Rectal smooth muscle tissue (tissue), 1 donor: ENCODE measurements around the gene HYAL4.
"Not testable (repeated sequence)": the region's sequence is repeated elsewhere in the genome, so short reads cannot be mapped to it uniquely, and the experiment has no call there.

Experiments used
- H3K27ac ChIP-seq: one replicate; pipeline ENCODE4 v1.7.0; 2013; ENCODE audit warnings: low read depth, low read length, inconsistent platforms
- H3K27me3 ChIP-seq: one replicate; pipeline ENCODE4 v1.7.0; 2013; ENCODE audit warnings: low read length; ENCODE audit not compliant: control insufficient read depth, insufficient read depth
- H3K36me3 ChIP-seq: one replicate; pipeline ENCODE4 v1.7.0; 2013; ENCODE audit warnings: low read length; ENCODE audit not compliant: control insufficient read depth, insufficient read depth
- H3K4me1 ChIP-seq: one replicate; pipeline ENCODE4 v1.7.0; 2013; ENCODE audit warnings: low read length; ENCODE audit not compliant: control insufficient read depth, insufficient read depth
- H3K4me3 ChIP-seq: one replicate; pipeline ENCODE4 v1.7.0; 2013; ENCODE audit warnings: low read length
- H3K9ac ChIP-seq: one replicate; pipeline ENCODE4 v1.7.0; 2013; ENCODE audit warnings: low read length

Gene HYAL4

GRCh38 chr7:123820864-123821263, 24.1 kb upstream of the HYAL4 start:
- H3K36me3 ChIP-seq, result no peaks in the 10 kb centered on the region
- no peak overlapping the region for H3K9ac ChIP-seq
- H3K27me3 ChIP-seq, result no peaks in the 10 kb centered on the region
- no peak overlapping the region for H3K27ac ChIP-seq
- no peak overlapping the region for H3K4me3 ChIP-seq
- H3K4me1 ChIP-seq, result no peaks in the 10 kb centered on the region

- Histone ChIP-seq H3K36me3 (no peaks in the 10 kb centered on the region), H3K4me3 (no peak overlapping the region), H3K27ac (no peak overlapping the region), H3K4me1 (no peaks in the 10 kb centered on the region), H3K9ac (no peak overlapping the region), H3K27me3 (no peaks in the 10 kb centered on the region)
Measured at GRCh38 chr7:123821320-123821719, 23.6 kb upstream of the HYAL4 start.

DNA sequence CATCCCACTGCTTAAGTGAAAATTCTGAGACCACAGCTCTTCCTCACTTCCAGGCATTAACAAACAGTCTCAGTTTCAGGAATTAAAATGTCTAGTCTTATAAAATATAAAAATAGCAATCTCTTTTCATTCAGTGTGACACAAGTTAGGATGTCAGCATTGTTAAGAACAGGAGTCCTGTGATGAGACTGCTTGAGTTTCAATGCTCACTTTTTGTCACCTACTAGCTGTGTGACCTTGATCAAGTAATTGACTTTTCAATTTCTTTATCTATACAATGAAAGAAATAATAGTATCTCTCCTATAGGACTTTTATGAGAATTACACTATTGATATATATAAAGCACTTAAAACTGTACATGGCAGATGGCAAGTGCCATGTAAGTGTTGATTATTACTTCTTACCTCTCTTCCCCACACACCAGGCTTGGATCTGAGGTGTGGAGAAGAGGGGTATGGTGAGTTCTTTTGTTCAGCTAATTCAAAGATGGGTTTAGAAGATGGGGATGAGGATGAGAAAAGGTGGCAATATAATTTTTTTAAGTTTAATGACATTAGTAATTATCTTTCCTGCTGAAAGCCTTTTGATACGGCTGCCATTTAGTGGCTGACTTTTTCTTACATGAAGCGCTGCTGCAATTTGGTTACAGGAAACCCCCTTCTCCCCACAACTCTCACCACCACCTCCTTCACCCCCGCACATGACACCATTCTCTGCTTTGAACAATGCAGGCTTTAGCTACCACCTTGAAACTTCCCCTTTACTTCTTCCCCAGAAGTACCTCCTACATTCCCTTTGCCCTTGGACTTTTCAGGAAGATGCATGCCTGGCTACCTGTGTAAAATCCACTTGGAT, 20.8 kb upstream of the HYAL4 start:
- no peaks in the 10 kb centered on the region for H3K36me3 ChIP-seq
- H3K4me1 ChIP-seq, result no peaks in the 10 kb centered on the region
- H3K4me3 ChIP-seq, result no peak overlapping the region
- no peak overlapping the region for H3K9ac ChIP-seq
- no peak overlapping the region for H3K27ac ChIP-seq
- H3K27me3 ChIP-seq, result no peaks in the 10 kb centered on the region

- Histone ChIP-seq H3K36me3 (no peaks in the 10 kb centered on the region), H3K4me3 (no peak overlapping the region), H3K9ac (no peak overlapping the region), H3K4me1 (no peaks in the 10 kb centered on the region), H3K27me3 (no peaks in the 10 kb centered on the region), H3K27ac (no peak overlapping the region)
Measured at GRCh38 chr7:123824754-123825067, 20.3 kb upstream of the HYAL4 start.

GRCh38 chr7:123828805-123829204, 16.2 kb upstream of the HYAL4 start:
- Histone ChIP-seq H3K4me1 (no peaks in the 10 kb centered on the region), H3K4me3 (no peak overlapping the region), H3K27me3 (no peaks in the 10 kb centered on the region), H3K27ac (no peak overlapping the region), H3K36me3 (no peaks in the 10 kb centered on the region), H3K9ac (no peak overlapping the region)

DNA sequence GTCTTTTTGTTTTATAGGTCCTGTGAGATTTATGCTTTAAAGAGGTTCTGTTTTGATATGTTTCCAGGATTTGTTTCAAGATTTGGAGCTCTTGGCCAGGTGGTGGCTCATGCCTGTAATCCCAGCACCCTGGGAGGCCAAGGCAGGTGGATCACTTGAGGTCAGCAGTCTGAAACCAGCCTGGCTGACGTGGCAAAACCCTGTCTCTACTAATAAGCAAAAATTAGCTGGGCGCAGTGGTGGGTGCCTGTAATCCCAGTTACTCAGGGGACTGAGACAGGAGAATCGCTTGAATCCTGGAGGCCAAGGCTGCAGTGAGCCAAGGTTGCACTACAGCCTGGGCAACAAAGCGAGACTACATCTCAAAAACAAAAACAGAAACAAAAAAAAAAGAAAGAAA, 8.3 kb upstream of the HYAL4 start:
- no peaks in the 10 kb centered on the region for H3K4me1 ChIP-seq
- H3K9ac ChIP-seq, result no peak overlapping the region
- H3K36me3 ChIP-seq, result no peaks in the 10 kb centered on the region
- H3K27ac ChIP-seq, result no peak overlapping the region
- no peak overlapping the region for H3K4me3 ChIP-seq
- no peaks in the 10 kb centered on the region for H3K27me3 ChIP-seq

DNA sequence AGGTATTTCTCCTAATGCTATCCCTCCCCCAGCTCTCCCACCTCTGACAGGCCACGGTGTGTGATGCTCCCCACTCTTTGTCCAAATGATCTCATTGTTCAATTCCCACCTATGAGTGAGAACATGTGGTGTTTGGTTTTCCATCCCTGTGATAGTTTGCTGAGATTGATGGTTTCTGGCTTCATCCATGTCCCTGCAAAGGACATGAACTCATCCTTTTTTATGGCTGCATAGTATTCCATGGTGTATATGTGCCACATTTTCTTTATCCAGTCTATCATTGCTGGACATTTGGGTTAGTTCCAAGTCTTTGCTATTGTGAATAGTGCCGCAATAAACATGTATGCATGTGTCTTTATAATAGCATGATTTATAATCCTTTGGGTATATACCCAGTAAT, 5.9 kb upstream of the HYAL4 start:
- not testable (repeated sequence) for H3K4me3 ChIP-seq, H3K27ac ChIP-seq, H3K4me1 ChIP-seq, H3K9ac ChIP-seq, H3K36me3 ChIP-seq, H3K27me3 ChIP-seq

DNA sequence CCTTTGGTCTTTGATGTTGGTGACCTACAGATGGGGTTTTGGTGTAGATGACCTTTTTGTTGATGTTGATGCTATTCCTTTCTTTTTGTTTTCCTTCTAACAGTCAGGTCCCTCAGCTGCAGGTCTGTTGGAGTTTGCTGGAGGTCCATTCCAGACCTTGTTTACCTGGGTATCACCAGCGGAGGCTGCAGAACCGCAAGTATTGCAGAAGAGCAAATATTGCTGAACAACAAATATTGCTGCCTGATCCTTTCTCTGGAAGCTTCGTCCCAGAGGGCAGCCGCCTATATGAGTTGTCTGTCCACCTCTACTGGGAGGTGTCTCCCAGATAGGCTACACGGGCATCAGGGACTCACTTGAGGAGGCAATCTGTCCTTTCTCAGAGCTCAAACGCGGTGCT, 827 bp upstream of the HYAL4 start:
- not testable (repeated sequence) for H3K9ac ChIP-seq, H3K4me3 ChIP-seq, H3K27me3 ChIP-seq, H3K27ac ChIP-seq, H3K36me3 ChIP-seq, H3K4me1 ChIP-seq

- no peaks in the 10 kb centered on the region for H3K27me3 ChIP-seq
- H3K4me1 ChIP-seq, result no peaks in the 10 kb centered on the region
- no peak overlapping the region for H3K9ac ChIP-seq
- no peaks in the 10 kb centered on the region for H3K36me3 ChIP-seq
- H3K4me3 ChIP-seq, result no peak overlapping the region
- H3K27ac ChIP-seq, result no peak overlapping the region
Measured at GRCh38 chr7:123845823-123846216, 851 bp downstream of the HYAL4 start.

DNA sequence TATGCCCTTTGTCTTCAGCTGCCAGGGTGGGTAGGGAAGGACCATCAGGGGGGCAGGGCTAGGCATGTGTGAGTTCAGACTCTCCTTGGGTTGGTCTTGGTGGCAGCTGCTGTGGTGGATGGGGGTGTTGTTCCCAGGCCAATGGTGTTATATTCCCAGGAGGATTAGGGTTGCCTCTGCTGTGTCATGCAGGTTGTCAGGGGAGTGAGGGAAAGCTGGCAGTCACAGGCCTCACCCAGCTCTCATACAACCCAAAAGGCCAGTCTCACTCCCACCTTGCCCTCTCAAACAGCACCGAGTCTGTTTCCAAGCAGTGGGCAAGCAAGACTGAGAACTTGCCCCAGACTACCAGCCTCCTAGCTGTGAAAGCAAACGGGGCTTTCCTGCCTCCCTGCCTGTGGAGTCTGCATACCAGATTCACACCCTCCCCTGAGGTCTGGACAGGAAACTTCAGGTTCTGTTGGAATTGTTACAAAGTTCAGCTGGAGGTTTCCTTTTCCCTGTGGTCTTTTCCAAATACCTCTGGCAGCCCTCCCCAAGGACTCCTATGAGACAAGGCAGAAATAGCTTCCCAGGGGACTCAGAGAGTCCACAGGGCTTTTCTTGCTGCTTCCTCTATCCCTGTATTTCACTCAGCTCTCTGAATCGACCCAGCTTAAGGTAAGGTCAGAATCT, 1.4 kb downstream of the HYAL4 start:
- H3K9ac ChIP-seq, result no peak overlapping the region
- H3K4me3 ChIP-seq, result no peak overlapping the region
- no peaks in the 10 kb centered on the region for H3K36me3 ChIP-seq
- H3K27me3 ChIP-seq, result no peaks in the 10 kb centered on the region
- no peaks in the 10 kb centered on the region for H3K4me1 ChIP-seq
- no peak overlapping the region for H3K27ac ChIP-seq

DNA sequence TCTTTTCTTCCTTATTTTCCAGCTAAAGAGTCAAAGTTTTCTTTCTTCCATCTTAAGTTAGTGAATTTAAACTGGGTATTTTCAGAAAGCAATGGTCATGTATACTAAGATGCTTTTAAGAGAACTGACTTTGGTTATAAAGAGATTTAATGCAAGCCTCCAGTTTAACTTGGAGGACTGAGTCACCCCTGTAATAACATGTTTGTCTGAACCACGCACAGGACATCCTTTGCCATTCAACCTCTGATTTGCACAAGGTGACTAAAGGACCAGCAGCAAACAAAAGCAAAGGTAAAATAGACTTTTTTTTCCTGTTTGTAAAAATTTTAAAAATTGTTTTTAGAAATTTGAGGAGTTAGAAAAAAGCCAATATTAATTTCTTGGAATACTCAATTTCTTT, 2.9 kb downstream of the HYAL4 start:
- Histone ChIP-seq H3K4me3 (no peak overlapping the region), H3K9ac (no peak overlapping the region), H3K36me3 (no peaks in the 10 kb centered on the region), H3K27ac (no peak overlapping the region), H3K27me3 (no peaks in the 10 kb centered on the region), H3K4me1 (no peaks in the 10 kb centered on the region)

DNA sequence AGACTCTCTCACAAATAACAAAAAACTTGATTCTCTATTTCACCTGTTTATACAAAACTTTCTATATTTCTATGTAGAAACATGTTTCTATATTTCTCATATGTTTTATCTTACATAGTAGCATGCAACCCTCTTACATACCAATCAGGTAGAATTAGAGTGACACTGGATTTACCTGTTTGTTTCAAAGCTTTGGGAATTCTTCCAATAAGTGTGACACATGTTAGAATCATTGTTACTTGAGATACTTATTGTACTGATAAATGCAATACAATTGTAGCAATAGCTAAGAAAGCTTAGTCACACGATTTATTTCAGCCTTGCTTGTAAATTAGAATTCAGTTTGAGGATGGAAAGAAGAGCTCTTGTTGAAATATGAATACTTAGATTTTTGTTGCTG, 4.9 kb downstream of the HYAL4 start:
- no peaks in the 10 kb centered on the region for H3K27me3 ChIP-seq
- no peak overlapping the region for H3K27ac ChIP-seq
- no peak overlapping the region for H3K4me3 ChIP-seq
- H3K9ac ChIP-seq, result no peak overlapping the region
- H3K4me1 ChIP-seq, result no peaks in the 10 kb centered on the region
- H3K36me3 ChIP-seq, result no peaks in the 10 kb centered on the region

GRCh38 chr7:123851404-123851803, 6.4 kb downstream of the HYAL4 start:
- H3K4me1 ChIP-seq, H3K27me3 ChIP-seq, H3K9ac ChIP-seq, H3K36me3 ChIP-seq, H3K4me3 ChIP-seq, H3K27ac ChIP-seq: not testable (repeated sequence)
